ENCODE data around the gene STK17A. TPM values are rescaled to one million over a fixed set of nuclear protein-coding genes. Genes with fewer than 3 reads are reported as not detected.

The STK17A gene
- total RNA-seq, 2 donors from 2014 or later = 15.6 to 18.4 TPM

DNA sequence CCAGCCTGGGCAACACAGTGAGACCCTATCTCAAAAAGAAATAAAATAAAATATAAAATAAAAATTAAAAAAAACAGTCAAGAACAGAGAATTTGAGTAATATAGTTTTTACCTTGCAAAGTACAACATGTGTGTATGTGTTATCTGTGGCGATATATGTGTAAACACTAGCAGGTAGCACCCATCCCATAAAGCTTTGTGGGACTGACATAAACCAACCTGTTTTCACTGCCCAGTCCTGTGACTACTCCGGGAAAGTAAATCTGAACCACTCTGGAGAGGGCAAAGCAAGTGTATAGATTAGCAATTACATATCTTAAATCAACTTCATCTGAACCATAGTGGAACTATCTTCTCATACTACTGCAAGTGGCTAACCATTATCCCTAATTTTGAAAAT lies 74.1 kb downstream of the STK17A start:
- Histone ChIP-seq H3K27me3 (ENCODE audit: control insufficient read depth, insufficient read depth, low read length, poor library complexity, severe bottlenecking) (no peaks in the 10 kb centered on the region), H3K27ac (ENCODE audit: low read depth, low read length) (no peak overlapping the region), H3K4me3 (ENCODE audit: low read length) (no peak overlapping the region), H3K36me3 (ENCODE audit: control insufficient read depth, insufficient read depth, low read length) (peaks cover 10% of the 10 kb centered on the region), H3K9me3 (ENCODE audit: control insufficient read depth, low read length) (no peaks in the 10 kb centered on the region), H3K9ac (ENCODE audit: extremely low read depth, low read length, poor library complexity, severe bottlenecking) (no peak overlapping the region), H3K4me1 (ENCODE audit: control insufficient read depth, insufficient read depth, low read length) (no peaks in the 10 kb centered on the region)
- no peak for DNase-seq
- Mint-ChIP-seq H3K27ac (no peak overlapping the region), H3K36me3 (ENCODE audit: low read depth) (peaks cover 33% of the 10 kb centered on the region), H3K9me3 (no peaks in the 10 kb centered on the region), H3K4me1 (peaks cover 23% of the 10 kb centered on the region), H3K27me3 (ENCODE audit: insufficient read depth) (no peaks in the 10 kb centered on the region), H3K4me3 (no peak overlapping the region)
- 93% methylated on average over 2 of the region's 2 CpGs; no CpG with 5 or more reads in 1 of the 2 experiments for WGBS, 2 experiments (ENCODE audit: insufficient coverage in 1 of 2, insufficient read length in 1 of 2)
- TF ChIP-seq, protein P1, sequence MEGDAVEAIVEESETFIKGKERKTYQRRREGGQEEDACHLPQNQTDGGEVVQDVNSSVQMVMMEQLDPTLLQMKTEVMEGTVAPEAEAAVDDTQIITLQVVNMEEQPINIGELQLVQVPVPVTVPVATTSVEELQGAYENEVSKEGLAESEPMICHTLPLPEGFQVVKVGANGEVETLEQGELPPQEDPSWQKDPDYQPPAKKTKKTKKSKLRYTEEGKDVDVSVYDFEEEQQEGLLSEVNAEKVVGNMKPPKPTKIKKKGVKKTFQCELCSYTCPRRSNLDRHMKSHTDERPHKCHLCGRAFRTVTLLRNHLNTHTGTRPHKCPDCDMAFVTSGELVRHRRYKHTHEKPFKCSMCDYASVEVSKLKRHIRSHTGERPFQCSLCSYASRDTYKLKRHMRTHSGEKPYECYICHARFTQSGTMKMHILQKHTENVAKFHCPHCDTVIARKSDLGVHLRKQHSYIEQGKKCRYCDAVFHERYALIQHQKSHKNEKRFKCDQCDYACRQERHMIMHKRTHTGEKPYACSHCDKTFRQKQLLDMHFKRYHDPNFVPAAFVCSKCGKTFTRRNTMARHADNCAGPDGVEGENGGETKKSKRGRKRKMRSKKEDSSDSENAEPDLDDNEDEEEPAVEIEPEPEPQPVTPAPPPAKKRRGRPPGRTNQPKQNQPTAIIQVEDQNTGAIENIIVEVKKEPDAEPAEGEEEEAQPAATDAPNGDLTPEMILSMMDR (conservative IDR thresholded peaks at IDR 0.05) = no peak

GRCh38 chr7:43658718-43659548 lies 76.0 kb downstream of the STK17A start:
- H3K27me3 Mint-ChIP-seq (ENCODE audit: insufficient read depth) = no peaks in the 10 kb centered on the region
- H3K36me3 Mint-ChIP-seq (ENCODE audit: low read depth) = peaks cover 39% of the 10 kb centered on the region
- no peak for DNase-seq
- H3K4me3 Mint-ChIP-seq = no peak overlapping the region
- no peaks in the 10 kb centered on the region for H3K9me3 Mint-ChIP-seq
- TF ChIP-seq, protein P1 (conservative IDR thresholded peaks at IDR 0.05) = no peak
- no peaks in the 10 kb centered on the region for H3K9me3 ChIP-seq (ENCODE audit: control insufficient read depth, low read length)
- 92 to 96% methylated on average over 6 to 7 of the region's 7 CpGs for WGBS, 2 experiments (ENCODE audit: insufficient coverage in 1 of 2, insufficient read length in 1 of 2)
- H3K9ac ChIP-seq (ENCODE audit: extremely low read depth, low read length, poor library complexity, severe bottlenecking) = no peak overlapping the region
- H3K4me1 Mint-ChIP-seq = peaks cover 23% of the 10 kb centered on the region
- no peaks in the 10 kb centered on the region for H3K27me3 ChIP-seq (ENCODE audit: control insufficient read depth, insufficient read depth, low read length, poor library complexity, severe bottlenecking)
- H3K27ac ChIP-seq (ENCODE audit: low read depth, low read length) = no peak overlapping the region
- H3K36me3 ChIP-seq (ENCODE audit: control insufficient read depth, insufficient read depth, low read length) = peaks cover 19% of the 10 kb centered on the region
- no peaks in the 10 kb centered on the region for H3K4me1 ChIP-seq (ENCODE audit: control insufficient read depth, insufficient read depth, low read length)
- H3K27ac Mint-ChIP-seq = peak overlapping the region; percentile 56
- H3K4me3 ChIP-seq (ENCODE audit: low read length) = no peak overlapping the region

GRCh38 chr7:43659549-43659896 lies 76.6 kb downstream of the STK17A start:
- H3K4me3 Mint-ChIP-seq = no peak overlapping the region
- Histone ChIP-seq H3K27ac (ENCODE audit: low read depth, low read length) (no peak overlapping the region), H3K4me3 (ENCODE audit: low read length) (no peak overlapping the region), H3K36me3 (ENCODE audit: control insufficient read depth, insufficient read depth, low read length) (peaks cover 19% of the 10 kb centered on the region), H3K9me3 (ENCODE audit: control insufficient read depth, low read length) (no peaks in the 10 kb centered on the region), H3K9ac (ENCODE audit: extremely low read depth, low read length, poor library complexity, severe bottlenecking) (no peak overlapping the region), H3K27me3 (ENCODE audit: control insufficient read depth, insufficient read depth, low read length, poor library complexity, severe bottlenecking) (no peaks in the 10 kb centered on the region), H3K4me1 (ENCODE audit: control insufficient read depth, insufficient read depth, low read length) (no peaks in the 10 kb centered on the region)
- H3K4me1 Mint-ChIP-seq = peaks cover 23% of the 10 kb centered on the region
- no peak overlapping the region for H3K27ac Mint-ChIP-seq
- H3K9me3 Mint-ChIP-seq = no peaks in the 10 kb centered on the region
- no peak for DNase-seq
- no peaks in the 10 kb centered on the region for H3K27me3 Mint-ChIP-seq (ENCODE audit: insufficient read depth)
- peaks cover 39% of the 10 kb centered on the region for H3K36me3 Mint-ChIP-seq (ENCODE audit: low read depth)
- TF ChIP-seq, protein P1 (conservative IDR thresholded peaks at IDR 0.05) = no peak

Measured in endodermal cell (in vitro differentiated cells).